Endothelial cell (in vitro differentiated cells): ENCODE results near the gene MLIP. TPM values are rescaled to one million over a fixed set of nuclear protein-coding genes. Genes with fewer than 3 reads are reported as not detected.

Source experiments
- DNase-seq: peaks from one replicate; pipeline ENCODE4 v3.0.0; 2021; ENCODE audit warnings: low spot score
- H3K27ac Mint-ChIP-seq: one replicate; pipeline ENCODE4 v1.8.0; 2021; ENCODE audit warnings: mixed read lengths, inconsistent platforms; ENCODE audit not compliant: unreplicated experiment
- H3K27me3 Mint-ChIP-seq: one replicate; pipeline ENCODE4 v1.8.0; 2021; ENCODE audit warnings: mild to moderate bottlenecking, moderate library complexity, mixed read lengths, inconsistent platforms; ENCODE audit not compliant: unreplicated experiment
- H3K36me3 Mint-ChIP-seq: one replicate; pipeline ENCODE4 v1.8.0; 2021; ENCODE audit warnings: mild to moderate bottlenecking, low read depth, mixed read lengths, inconsistent platforms; ENCODE audit not compliant: unreplicated experiment
- H3K4me1 Mint-ChIP-seq: one replicate; pipeline ENCODE4 v1.8.0; 2021; ENCODE audit warnings: mild to moderate bottlenecking, mixed read lengths, inconsistent platforms; ENCODE audit not compliant: unreplicated experiment
- H3K4me3 Mint-ChIP-seq: one replicate; pipeline ENCODE4 v1.8.0; 2021; ENCODE audit warnings: mild to moderate bottlenecking, mixed read lengths, inconsistent platforms; ENCODE audit not compliant: unreplicated experiment
- H3K9me3 Mint-ChIP-seq: one replicate; pipeline ENCODE4 v1.8.0; 2021; ENCODE audit warnings: mixed read lengths, inconsistent platforms; ENCODE audit not compliant: unreplicated experiment
- CTCF ChIP-seq: fragments of 200-600 bp; sonication (generic); IDR thresholded peaks from one replicate; pipeline ENCODE4 v1.5.0; 2021; ENCODE audit warnings: antibody characterized with exemption; ENCODE audit not compliant: unreplicated experiment
- total RNA-seq: library from RNA; stranded (reverse); fragmentation: NEBNext Ultra II Directional; extraction: Animal tissue kit (Norgen Biotek cat#: 25700); gene quantifications from one replicate; pipeline ENCODE4 v1.2.1, GENCODE V29; 2021; ENCODE audit not compliant: unreplicated experiment

Gene MLIP
- total RNA-seq, 1 donor from 2014 or later: not detected

- H3K36me3 Mint-ChIP-seq: no peaks in the 10 kb centered on the region
- no peak overlapping the region for H3K4me3 Mint-ChIP-seq
- no peaks in the 10 kb centered on the region for H3K4me1 Mint-ChIP-seq
- H3K27ac Mint-ChIP-seq: no peak overlapping the region
- DNase-seq: no peak
- H3K27me3 Mint-ChIP-seq: peaks cover 2% of the 10 kb centered on the region
- no peak for TF ChIP-seq CTCF
- H3K9me3 Mint-ChIP-seq: no peaks in the 10 kb centered on the region
These were observed 28.0 kb upstream of the MLIP start for GRCh38 chr6:54083287-54083686.

DNA sequence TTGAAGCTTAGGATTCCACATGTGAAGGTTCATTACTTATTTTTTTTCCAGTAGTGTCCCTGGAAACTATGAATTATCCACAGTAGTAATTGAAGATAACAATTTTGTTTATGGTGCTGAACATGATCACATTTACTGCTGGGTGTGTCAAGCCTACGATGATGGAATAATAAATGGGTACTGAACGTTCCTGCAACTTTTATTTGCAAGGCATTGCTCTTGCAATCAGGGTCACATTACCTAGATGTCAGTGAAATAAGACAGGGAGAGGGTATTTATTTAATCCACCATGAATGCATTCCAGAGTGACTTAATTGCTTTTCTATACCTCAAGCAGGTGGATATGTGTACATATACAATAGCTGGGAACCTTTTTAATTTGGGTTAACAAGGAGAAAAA is 27.0 kb upstream of the MLIP start:
- Mint-ChIP-seq H3K36me3 (no peaks in the 10 kb centered on the region), H3K9me3 (no peaks in the 10 kb centered on the region), H3K4me1 (no peaks in the 10 kb centered on the region), H3K27ac (no peak overlapping the region), H3K27me3 (peaks cover 2% of the 10 kb centered on the region), H3K4me3 (no peak overlapping the region)
- TF ChIP-seq CTCF: no peak
- no peak for DNase-seq

- no peak for TF ChIP-seq CTCF
- no peaks in the 10 kb centered on the region for H3K4me1 Mint-ChIP-seq
- H3K27me3 Mint-ChIP-seq: peaks cover 2% of the 10 kb centered on the region
- H3K9me3 Mint-ChIP-seq: no peaks in the 10 kb centered on the region
- no peak for DNase-seq
- H3K4me3 Mint-ChIP-seq: no peak overlapping the region
- no peaks in the 10 kb centered on the region for H3K36me3 Mint-ChIP-seq
- H3K27ac Mint-ChIP-seq: no peak overlapping the region
These were observed 26.2 kb upstream of the MLIP start for GRCh38 chr6:54085047-54085446.

DNA sequence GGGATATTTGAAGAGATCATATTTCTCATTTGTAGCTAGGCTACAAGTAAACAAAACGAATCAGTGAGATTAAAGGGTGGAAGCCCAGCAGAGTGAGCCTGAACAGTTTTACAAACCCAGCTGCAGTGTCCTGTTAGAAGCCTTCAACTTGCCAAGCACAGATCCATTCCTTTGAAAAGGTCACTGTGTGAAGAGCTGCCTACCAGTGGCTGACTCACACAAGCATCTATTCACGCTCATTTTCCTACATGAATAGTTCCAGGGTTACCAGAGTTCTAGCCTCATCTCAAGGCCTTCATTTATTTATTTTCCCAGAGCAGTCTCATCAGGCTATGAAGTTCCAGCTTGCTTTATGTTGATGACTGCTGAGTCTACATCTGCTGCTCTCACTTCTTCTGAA is 25.7 kb upstream of the MLIP start:
- H3K9me3 Mint-ChIP-seq: no peaks in the 10 kb centered on the region
- no peaks in the 10 kb centered on the region for H3K36me3 Mint-ChIP-seq
- peaks cover 2% of the 10 kb centered on the region for H3K27me3 Mint-ChIP-seq
- TF ChIP-seq CTCF: no peak
- no peak overlapping the region for H3K4me3 Mint-ChIP-seq
- H3K4me1 Mint-ChIP-seq: no peaks in the 10 kb centered on the region
- no peak for DNase-seq
- no peak overlapping the region for H3K27ac Mint-ChIP-seq

GRCh38 chr6:54086439-54086838 is 24.8 kb upstream of the MLIP start:
- no peak overlapping the region for H3K27ac Mint-ChIP-seq
- no peaks in the 10 kb centered on the region for H3K36me3 Mint-ChIP-seq
- H3K4me1 Mint-ChIP-seq: no peaks in the 10 kb centered on the region
- no peaks in the 10 kb centered on the region for H3K27me3 Mint-ChIP-seq
- H3K4me3 Mint-ChIP-seq: no peak overlapping the region
- DNase-seq: no peak
- no peaks in the 10 kb centered on the region for H3K9me3 Mint-ChIP-seq
- no peak for TF ChIP-seq CTCF
